CD14-positive monocyte (primary cell): ENCODE results near the gene PPT2. TPM values are rescaled to one million over a fixed set of nuclear protein-coding genes. Genes with fewer than 3 reads are reported as not detected.

Experiments used
- DNase-seq, 3 donors: peaks; one replicate each; pipeline ENCODE4 v3.0.0-alpha.2; 2011 to 2022
- H2AFZ ChIP-seq: 2 replicates; pipeline ENCODE4 v1.6.0; 2012; ENCODE audit warnings: mild to moderate bottlenecking, low read depth, low read length, inconsistent platforms; ENCODE audit not compliant: insufficient read depth, poor library complexity, severe bottlenecking
- H3K27ac ChIP-seq, 2 donors: 1 replicate in 1 of 2; 2 replicates in 1 of 2; pipeline ENCODE4 v1.5.1; 2012 to 2013; ENCODE audit warnings: low read length in 2 of 2, control low read depth in 1 of 2, inconsistent platforms in 1 of 2, low read depth in 1 of 2, mild to moderate bottlenecking in 1 of 2
- H3K27me3 ChIP-seq, 2 donors: one replicate each; pipeline versions ENCODE4 v1.6.0 to v1.6.1; 2011 to 2013; ENCODE audit warnings: low read length in 2 of 2; ENCODE audit not compliant: control insufficient read depth in 2 of 2, insufficient read depth in 2 of 2
- H3K36me3 ChIP-seq, 2 donors: replicated peaks in 1 of 2; 1 replicate in 1 of 2; 2 replicates in 1 of 2; pipeline versions ENCODE4 v1.5.1 to v1.6.1; 2012 to 2013; ENCODE audit warnings: low read length in 2 of 2, control low read depth in 1 of 2, inconsistent platforms in 1 of 2, mild to moderate bottlenecking in 1 of 2; ENCODE audit not compliant: insufficient read depth in 2 of 2, control insufficient read depth in 1 of 2
- H3K4me1 ChIP-seq, 2 donors: 1 replicate in 1 of 2; 2 replicates in 1 of 2; pipeline versions ENCODE4 v1.5.1 to v1.6.1; 2012 to 2013; ENCODE audit warnings: low read length in 2 of 2, control low read depth in 1 of 2, inconsistent platforms in 1 of 2, mild to moderate bottlenecking in 1 of 2, moderate library complexity in 1 of 2; ENCODE audit not compliant: insufficient read depth in 2 of 2, control insufficient read depth in 1 of 2
- H3K4me2 ChIP-seq: replicated peaks from 2 replicates; pipeline ENCODE3; 2012; ENCODE audit warnings: low read length, moderate library complexity, mild to moderate bottlenecking; ENCODE audit not compliant: poor library complexity, severe bottlenecking; ENCODE audit errors: extremely low read depth
- H3K4me3 ChIP-seq, 3 experiments: fragments of 200-600 bp in 1 of 3; sonication (generic) in 1 of 3; replicated peaks in 1 of 3; 1 replicate in 2 of 3; 2 replicates in 1 of 3; pipeline ENCODE4 v1.5.1; 2011 to 2013; ENCODE audit warnings: low read length in 3 of 3, mild to moderate bottlenecking in 3 of 3, control low read depth in 2 of 3, low read depth in 2 of 3, inconsistent platforms in 1 of 3, moderate library complexity in 1 of 3
- H3K79me2 ChIP-seq: 2 replicates; pipeline ENCODE4 v1.6.0; 2012; ENCODE audit warnings: mild to moderate bottlenecking, control low read depth, inconsistent platforms, low read length, moderate library complexity; ENCODE audit not compliant: insufficient read depth
- H3K9ac ChIP-seq: 2 replicates; pipeline ENCODE4 v1.6.0; 2017; ENCODE audit warnings: low read length, mild to moderate bottlenecking; ENCODE audit not compliant: insufficient read depth, poor library complexity, severe bottlenecking
- H3K9me3 ChIP-seq, 2 donors: replicated peaks in 1 of 2; 1 replicate in 1 of 2; 2 replicates in 1 of 2; pipeline versions ENCODE4 v1.5.1 to v1.6.1; 2012 to 2013; ENCODE audit warnings: low read length in 2 of 2, control low read depth in 1 of 2; ENCODE audit not compliant: control insufficient read depth in 1 of 2, insufficient read depth in 1 of 2
- H4K20me1 ChIP-seq: 2 replicates; pipeline ENCODE4 v1.6.0; 2012; ENCODE audit warnings: mild to moderate bottlenecking, low read length, control low read depth, moderate library complexity; ENCODE audit not compliant: insufficient read depth
- H3K27ac Mint-ChIP-seq, 7 donors: one replicate each; pipeline ENCODE4 v1.8.0; 2020; ENCODE audit warnings: mild to moderate bottlenecking in 7 of 7, mixed read lengths in 7 of 7, moderate library complexity in 6 of 7, inconsistent platforms in 2 of 7
- H3K27me3 Mint-ChIP-seq, 3 donors: one replicate each; pipeline ENCODE4 v1.8.0; 2021 to 2022; ENCODE audit warnings: low read depth in 3 of 3, mild to moderate bottlenecking in 3 of 3, mixed read lengths in 3 of 3, moderate library complexity in 3 of 3, inconsistent platforms in 1 of 3
- H3K36me3 Mint-ChIP-seq, 2 donors: one replicate each; pipeline ENCODE4 v1.8.0; 2020; ENCODE audit warnings: mixed read lengths in 2 of 2, inconsistent platforms in 1 of 2, mild to moderate bottlenecking in 1 of 2
- H3K4me1 Mint-ChIP-seq: one replicate; pipeline ENCODE4 v1.8.0; 2020; ENCODE audit warnings: mild to moderate bottlenecking, mixed read lengths
- H3K4me3 Mint-ChIP-seq, 2 donors: one replicate each; pipeline ENCODE4 v1.8.0; 2020; ENCODE audit warnings: mild to moderate bottlenecking in 2 of 2, mixed read lengths in 2 of 2, moderate library complexity in 1 of 2
- H3K9me3 Mint-ChIP-seq, 7 donors: one replicate each; pipeline ENCODE4 v1.8.0; 2020 to 2022; ENCODE audit warnings: mixed read lengths in 7 of 7, mild to moderate bottlenecking in 6 of 7, moderate library complexity in 6 of 7, inconsistent platforms in 2 of 7
- CTCF ChIP-seq: fragments of 200-600 bp; IDR thresholded peaks from one replicate; pipeline ENCODE4 v1.8.0; 2022; ENCODE audit warnings: antibody characterized with exemption, mild to moderate bottlenecking
- WGBS: methylation state at CpG from one replicate; pipeline ENCODE4 v1.1.5; 2013; ENCODE audit warnings: missing lambda C conversion rate; ENCODE audit not compliant: insufficient coverage; 5-methylcytosine and 5-hydroxymethylcytosine counted together
- intact Hi-C, 2 donors: fragments of 100-400 bp; cut with micrococcal nuclease; formaldehyde crosslinking; loops; one replicate each; pipeline versions ENCODE4 v1.15.0 to v1.15.1; 2023
- polyA plus RNA-seq, 3 donors: library from polyadenylated mRNA; depleted of rRNA in 1 of 3; unstranded in 2 of 3; stranded (reverse) in 1 of 3; fragments of 300-500 nt in 2 of 3; fragments of >200 nt in 1 of 3; fragmentation: Illumina TruSeq in 2 of 3; gene quantifications; 1 replicate in 2 of 3; 2 replicates in 1 of 3; pipeline ENCODE4 v1.2.3, GENCODE V29; 2012 to 2021

PPT2 gene
- polyA plus RNA-seq, 3 donors, result 1.4 to 4.0 (median 1.8) TPM

GRCh38 chr6:32204268-32204715 is 50.4 kb downstream of the PPT2 start:
- H3K4me2 ChIP-seq, result no peak overlapping the region
- no peak for TF ChIP-seq CTCF
- WGBS, result 93% methylated on average over 3 of the region's 3 CpGs
- Mint-ChIP-seq H3K4me3 (no peak overlapping the region), H3K36me3 (no peaks in the 10 kb centered on the region), H3K4me1 (no peaks in the 10 kb centered on the region), H3K27me3 (peaks cover 8 to 22% (median 16%) of the 10 kb centered on the region in 3 donors), H3K9me3 (peaks cover 0 to 6% (median 0%) of the 10 kb centered on the region in 7 donors), H3K27ac (no peak overlapping the region)
- no peaks in the 10 kb centered on the region for H3K79me2 ChIP-seq
- H3K27ac ChIP-seq, result no peak overlapping the region
- H3K36me3 ChIP-seq, result no peaks in the 10 kb centered on the region
- H3K27me3 ChIP-seq, result no peaks in the 10 kb centered on the region
- H2AFZ ChIP-seq, result no peak overlapping the region
- no peaks in the 10 kb centered on the region for H3K4me1 ChIP-seq
- no peak overlapping the region for H3K4me3 ChIP-seq
- DNase-seq, result no peak
- H3K9me3 ChIP-seq, result no peaks in the 10 kb centered on the region
- H3K9ac ChIP-seq, result no peak overlapping the region
- intact Hi-C loops, result no loop called here
- no peaks in the 10 kb centered on the region for H4K20me1 ChIP-seq

- H3K4me2 ChIP-seq, result no peak overlapping the region
- no peak overlapping the region for H2AFZ ChIP-seq
- Mint-ChIP-seq H3K9me3 (peaks cover 0 to 6% (median 0%) of the 10 kb centered on the region in 7 donors), H3K4me1 (peaks cover 2% of the 10 kb centered on the region), H3K27ac (no peak overlapping the region), H3K4me3 (no peak overlapping the region), H3K36me3 (no peaks in the 10 kb centered on the region), H3K27me3 (peaks cover 10 to 14% (median 14%) of the 10 kb centered on the region in 3 donors)
- H4K20me1 ChIP-seq, result no peaks in the 10 kb centered on the region
- H3K4me3 ChIP-seq, result no peak overlapping the region
- intact Hi-C loops, result no loop called here
- H3K9ac ChIP-seq, result no peak overlapping the region
- H3K27me3 ChIP-seq, result no peaks in the 10 kb centered on the region
- no CpG with 5 or more reads among the region's 1 CpG for WGBS
- no peaks in the 10 kb centered on the region for H3K79me2 ChIP-seq
- TF ChIP-seq CTCF, result no peak
- no peaks in the 10 kb centered on the region for H3K9me3 ChIP-seq
- DNase-seq, result no peak
- no peaks in the 10 kb centered on the region for H3K36me3 ChIP-seq
- H3K27ac ChIP-seq, result no peak overlapping the region
- H3K4me1 ChIP-seq, result no peaks in the 10 kb centered on the region
Measured at GRCh38 chr6:32208996-32209395, 55.1 kb downstream of the PPT2 start.
